SJSA1 (cell line): Measurements from ENCODE around the gene HRH4. TPM values are rescaled to one million over a fixed set of nuclear protein-coding genes. Genes with fewer than 3 reads are reported as not detected.

Source experiments
- DNase-seq, 2 experiments: peaks; one replicate each; pipeline ENCODE4 v3.0.0-alpha.2; 2015 to 2020; ENCODE audit warnings: low spot score in 2 of 2, low read depth in 1 of 2
- H3K27ac ChIP-seq: fragments of 250-450 bp; sonication (Bioruptor Pico); 2 replicates; pipeline ENCODE4 v1.5.1; 2020; ENCODE audit warnings: mild to moderate bottlenecking, moderate library complexity
- H3K27me3 ChIP-seq: fragments of 250-450 bp; sonication (Bioruptor Pico); replicated peaks from 2 replicates; pipeline ENCODE4 v1.5.1; 2020; ENCODE audit warnings: mild to moderate bottlenecking, moderate library complexity
- H3K36me3 ChIP-seq: fragments of 250-450 bp; sonication (Bioruptor Pico); 2 replicates; pipeline ENCODE4 v1.5.1; 2020; ENCODE audit warnings: mild to moderate bottlenecking
- H3K4me1 ChIP-seq: fragments of 250-450 bp; sonication (Bioruptor Pico); replicated peaks from 2 replicates; pipeline ENCODE4 v1.6.1; 2021; ENCODE audit warnings: mild to moderate bottlenecking
- H3K4me3 ChIP-seq: fragments of 250-450 bp; sonication (Bioruptor Pico); 2 replicates; pipeline ENCODE4 v1.5.1; 2020; ENCODE audit warnings: mild to moderate bottlenecking
- H3K9me3 ChIP-seq: fragments of 250-450 bp; sonication (Bioruptor Pico); replicated peaks from 2 replicates; pipeline ENCODE4 v1.5.1; 2020; ENCODE audit warnings: mild to moderate bottlenecking
- total RNA-seq: library from RNA; depleted of rRNA; stranded (reverse); fragments of >200 nt; shearing (Covaris generic); gene quantifications from 2 replicates; pipeline ENCODE4 v1.2.3, GENCODE V29; 2014

The HRH4 gene
- total RNA-seq, 1 experiment from 2014 or later = not detected

- Histone ChIP-seq H3K4me3 (no peak overlapping the region), H3K36me3 (peaks cover 37% of the 10 kb centered on the region), H3K27ac (no peak overlapping the region), H3K4me1 (no peaks in the 10 kb centered on the region), H3K27me3 (no peaks in the 10 kb centered on the region), H3K9me3 (no peaks in the 10 kb centered on the region)
- no peak for DNase-seq
These were observed 16.6 kb upstream of the HRH4 start for GRCh38 chr18:24443870-24444269.

GRCh38 chr18:24446453-24446852, 14.0 kb upstream of the HRH4 start:
- Histone ChIP-seq H3K4me3 (no peak overlapping the region), H3K27ac (no peak overlapping the region), H3K36me3 (peaks cover 25% of the 10 kb centered on the region), H3K9me3 (no peaks in the 10 kb centered on the region), H3K4me1 (no peaks in the 10 kb centered on the region), H3K27me3 (no peaks in the 10 kb centered on the region)
- DNase-seq = no peak

- no peak for DNase-seq
- H3K4me1 ChIP-seq = no peaks in the 10 kb centered on the region
- H3K27ac ChIP-seq = no peak overlapping the region
- H3K27me3 ChIP-seq = no peaks in the 10 kb centered on the region
- H3K4me3 ChIP-seq = no peak overlapping the region
- peaks cover 22% of the 10 kb centered on the region for H3K36me3 ChIP-seq
- H3K9me3 ChIP-seq = no peaks in the 10 kb centered on the region
These were observed 13.4 kb upstream of the HRH4 start for GRCh38 chr18:24446953-24447538.

GRCh38 chr18:24447961-24448360, 12.5 kb upstream of the HRH4 start:
- DNase-seq = no peak
- no peaks in the 10 kb centered on the region for H3K4me1 ChIP-seq
- peaks cover 22% of the 10 kb centered on the region for H3K36me3 ChIP-seq
- H3K9me3 ChIP-seq = no peaks in the 10 kb centered on the region
- no peak overlapping the region for H3K27ac ChIP-seq
- no peak overlapping the region for H3K4me3 ChIP-seq
- H3K27me3 ChIP-seq = no peaks in the 10 kb centered on the region

- H3K9me3 ChIP-seq = no peaks in the 10 kb centered on the region
- DNase-seq = no peak
- no peak overlapping the region for H3K4me3 ChIP-seq
- H3K4me1 ChIP-seq = no peaks in the 10 kb centered on the region
- H3K27ac ChIP-seq = no peak overlapping the region
- H3K27me3 ChIP-seq = no peaks in the 10 kb centered on the region
- H3K36me3 ChIP-seq = no peaks in the 10 kb centered on the region
These were observed 3.9 kb upstream of the HRH4 start for GRCh38 chr18:24456549-24456948.

GRCh38 chr18:24459772-24460171, 665 bp upstream of the HRH4 start:
- Histone ChIP-seq H3K27me3 (no peaks in the 10 kb centered on the region), H3K36me3 (no peaks in the 10 kb centered on the region), H3K4me1 (no peaks in the 10 kb centered on the region), H3K4me3 (no peak overlapping the region), H3K9me3 (no peaks in the 10 kb centered on the region), H3K27ac (no peak overlapping the region)
- DNase-seq = no peak

- 0 out of 2 replicates have a peak, but pooled peaks cover under 1% of the 10 kb centered on the region for H3K27me3 ChIP-seq
- H3K36me3 ChIP-seq = no peaks in the 10 kb centered on the region
- H3K9me3 ChIP-seq = no peaks in the 10 kb centered on the region
- DNase-seq = no peak
- no peaks in the 10 kb centered on the region for H3K4me1 ChIP-seq
- no peak overlapping the region for H3K27ac ChIP-seq
- H3K4me3 ChIP-seq = no peak overlapping the region
These were observed 1.6 kb downstream of the HRH4 start for GRCh38 chr18:24461996-24462395.

GRCh38 chr18:24462838-24463775, 2.7 kb downstream of the HRH4 start:
- H3K4me1 ChIP-seq = no peaks in the 10 kb centered on the region
- no peaks in the 10 kb centered on the region for H3K9me3 ChIP-seq
- no peak overlapping the region for H3K27ac ChIP-seq
- no peak for DNase-seq
- 0 out of 2 replicates have a peak, but pooled peaks cover 2% of the 10 kb centered on the region for H3K27me3 ChIP-seq
- no peaks in the 10 kb centered on the region for H3K36me3 ChIP-seq
- no peak overlapping the region for H3K4me3 ChIP-seq

GRCh38 chr18:24465486-24465885, 5.0 kb downstream of the HRH4 start:
- no peak for DNase-seq
- no peaks in the 10 kb centered on the region for H3K9me3 ChIP-seq
- no peaks in the 10 kb centered on the region for H3K4me1 ChIP-seq
- no peak overlapping the region for H3K4me3 ChIP-seq
- H3K36me3 ChIP-seq = no peaks in the 10 kb centered on the region
- no peak overlapping the region for H3K27ac ChIP-seq
- H3K27me3 ChIP-seq = 0 out of 2 replicates have a peak, but pooled peaks cover 2% of the 10 kb centered on the region

- no peak overlapping the region for H3K4me3 ChIP-seq
- no peaks in the 10 kb centered on the region for H3K9me3 ChIP-seq
- no peaks in the 10 kb centered on the region for H3K36me3 ChIP-seq
- H3K4me1 ChIP-seq = no peaks in the 10 kb centered on the region
- no peak overlapping the region for H3K27ac ChIP-seq
- DNase-seq = no peak
- 0 out of 2 replicates have a peak, but pooled peaks cover 2% of the 10 kb centered on the region for H3K27me3 ChIP-seq
These were observed 6.3 kb downstream of the HRH4 start for GRCh38 chr18:24466771-24467170.

GRCh38 chr18:24470022-24470618, 9.7 kb downstream of the HRH4 start:
- no peak overlapping the region for H3K27ac ChIP-seq
- H3K4me3 ChIP-seq = no peak overlapping the region
- DNase-seq = no peak
- H3K36me3 ChIP-seq = no peaks in the 10 kb centered on the region
- 0 out of 2 replicates have a peak, but pooled peaks cover 2% of the 10 kb centered on the region for H3K27me3 ChIP-seq
- no peaks in the 10 kb centered on the region for H3K4me1 ChIP-seq
- no peaks in the 10 kb centered on the region for H3K9me3 ChIP-seq

- Histone ChIP-seq H3K27ac (no peak overlapping the region), H3K9me3 (no peaks in the 10 kb centered on the region), H3K36me3 (no peaks in the 10 kb centered on the region), H3K4me3 (no peak overlapping the region), H3K27me3 (0 out of 2 replicates have a peak, but pooled peaks cover 2% of the 10 kb centered on the region), H3K4me1 (no peaks in the 10 kb centered on the region)
- no peak for DNase-seq
These were observed 10.4 kb downstream of the HRH4 start for GRCh38 chr18:24470805-24471204.

- no peak overlapping the region for H3K27ac ChIP-seq
- no peaks in the 10 kb centered on the region for H3K9me3 ChIP-seq
- no peak overlapping the region for H3K4me3 ChIP-seq
- DNase-seq = no peak
- H3K36me3 ChIP-seq = no peaks in the 10 kb centered on the region
- H3K4me1 ChIP-seq = no peaks in the 10 kb centered on the region
- no peaks in the 10 kb centered on the region for H3K27me3 ChIP-seq
These were observed 12.2 kb downstream of the HRH4 start for GRCh38 chr18:24472591-24472990.

GRCh38 chr18:24474406-24474805, 14.0 kb downstream of the HRH4 start:
- H3K27ac ChIP-seq = no peak overlapping the region

More at GRCh38 chr18:24474406-24474805, 14.0 kb downstream of the HRH4 start:
- no peak for DNase-seq
- H3K4me1 ChIP-seq = no peaks in the 10 kb centered on the region
- H3K4me3 ChIP-seq = no peak overlapping the region
- H3K27me3 ChIP-seq = no peaks in the 10 kb centered on the region
- H3K36me3 ChIP-seq = no peaks in the 10 kb centered on the region
- no peaks in the 10 kb centered on the region for H3K9me3 ChIP-seq
